Lower leg skin (tissue), 3 donors: ENCODE results near the gene ELF5.

Source experiments
- CTCF ChIP-seq, 3 donors: fragments of 450-650 bp; IDR thresholded peaks; one replicate each; pipeline ENCODE4 v1.5.1; 2016; ENCODE audit warnings: antibody characterized with exemption in 3 of 3, mild to moderate bottlenecking in 3 of 3, moderate library complexity in 2 of 3
- POLR2A ChIP-seq, 2 donors: fragments of 450-650 bp; IDR thresholded peaks; one replicate each; pipeline ENCODE4 v1.6.1; 2016 to 2017; ENCODE audit warnings: antibody characterized with exemption in 2 of 2, mild to moderate bottlenecking in 1 of 2, moderate library complexity in 1 of 2

- TF ChIP-seq CTCF (IDR thresholded peaks at IDR 0.05) (no peak), POLR2A (IDR thresholded peaks at IDR 0.05) (no peak)
Measured at GRCh38 chr11:34466802-34467488, 46.6 kb downstream of the ELF5 start.
